ENCODE measurements around the gene RBBP9. TPM values are rescaled to one million over a fixed set of nuclear protein-coding genes. Genes with fewer than 3 reads are reported as not detected.

The RBBP9 gene
- polyA plus RNA-seq, 1 donor from 2014 or later = 34.4 TPM

DNA sequence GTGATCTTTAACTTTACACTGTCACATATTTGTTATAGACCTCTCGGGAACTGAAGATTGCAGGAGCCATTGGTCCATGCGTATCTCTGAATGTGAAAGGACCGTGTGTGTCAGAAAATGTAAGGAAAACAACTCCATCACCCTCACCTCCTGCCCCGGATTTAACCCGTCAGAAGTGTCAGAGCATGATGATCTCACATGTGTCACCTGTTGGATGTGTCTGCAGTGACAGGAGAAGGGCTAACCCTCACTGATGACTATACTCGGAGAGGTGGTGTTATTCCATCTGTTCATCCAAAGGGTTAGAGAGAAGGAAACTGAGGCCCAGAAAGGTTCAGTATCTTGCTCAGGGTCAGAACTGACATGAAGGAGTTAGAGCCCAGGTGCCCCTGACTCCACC lies 35.6 kb upstream of the RBBP9 start:
- Histone ChIP-seq H3K9me2 (ENCODE audit: insufficient read depth, low read length) (no peaks in the 10 kb centered on the region), H3K36me3 (ENCODE audit: insufficient read depth, low read length) (peaks cover 6% of the 10 kb centered on the region)
- TF ChIP-seq, protein P1, sequence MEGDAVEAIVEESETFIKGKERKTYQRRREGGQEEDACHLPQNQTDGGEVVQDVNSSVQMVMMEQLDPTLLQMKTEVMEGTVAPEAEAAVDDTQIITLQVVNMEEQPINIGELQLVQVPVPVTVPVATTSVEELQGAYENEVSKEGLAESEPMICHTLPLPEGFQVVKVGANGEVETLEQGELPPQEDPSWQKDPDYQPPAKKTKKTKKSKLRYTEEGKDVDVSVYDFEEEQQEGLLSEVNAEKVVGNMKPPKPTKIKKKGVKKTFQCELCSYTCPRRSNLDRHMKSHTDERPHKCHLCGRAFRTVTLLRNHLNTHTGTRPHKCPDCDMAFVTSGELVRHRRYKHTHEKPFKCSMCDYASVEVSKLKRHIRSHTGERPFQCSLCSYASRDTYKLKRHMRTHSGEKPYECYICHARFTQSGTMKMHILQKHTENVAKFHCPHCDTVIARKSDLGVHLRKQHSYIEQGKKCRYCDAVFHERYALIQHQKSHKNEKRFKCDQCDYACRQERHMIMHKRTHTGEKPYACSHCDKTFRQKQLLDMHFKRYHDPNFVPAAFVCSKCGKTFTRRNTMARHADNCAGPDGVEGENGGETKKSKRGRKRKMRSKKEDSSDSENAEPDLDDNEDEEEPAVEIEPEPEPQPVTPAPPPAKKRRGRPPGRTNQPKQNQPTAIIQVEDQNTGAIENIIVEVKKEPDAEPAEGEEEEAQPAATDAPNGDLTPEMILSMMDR (IDR thresholded peaks at IDR 0.05; ENCODE audit: poor library complexity, severe bottlenecking) = no peak
- TF ChIP-seq RAD21 (conservative IDR thresholded peaks at IDR 0.05) (no peak), EZH2 (IDR thresholded peaks at IDR 0.05; ENCODE audit: borderline replicate concordance, insufficient read depth, low read length, poor library complexity, severe bottlenecking) (no peak), MXI1 (conservative IDR thresholded peaks at IDR 0.05; ENCODE audit: poor library complexity, severe bottlenecking) (no peak), SMC3 (conservative IDR thresholded peaks at IDR 0.05; ENCODE audit: poor library complexity) (no peak), POLR2AphosphoS5 (IDR thresholded peaks at IDR 0.05) (no peak), TAF1 (IDR thresholded peaks at IDR 0.05; ENCODE audit: low read depth) (no peak), EP300 (conservative IDR thresholded peaks at IDR 0.05; ENCODE audit: poor library complexity, severe bottlenecking) (no peak)
- TF ChIP-seq, protein P2, sequence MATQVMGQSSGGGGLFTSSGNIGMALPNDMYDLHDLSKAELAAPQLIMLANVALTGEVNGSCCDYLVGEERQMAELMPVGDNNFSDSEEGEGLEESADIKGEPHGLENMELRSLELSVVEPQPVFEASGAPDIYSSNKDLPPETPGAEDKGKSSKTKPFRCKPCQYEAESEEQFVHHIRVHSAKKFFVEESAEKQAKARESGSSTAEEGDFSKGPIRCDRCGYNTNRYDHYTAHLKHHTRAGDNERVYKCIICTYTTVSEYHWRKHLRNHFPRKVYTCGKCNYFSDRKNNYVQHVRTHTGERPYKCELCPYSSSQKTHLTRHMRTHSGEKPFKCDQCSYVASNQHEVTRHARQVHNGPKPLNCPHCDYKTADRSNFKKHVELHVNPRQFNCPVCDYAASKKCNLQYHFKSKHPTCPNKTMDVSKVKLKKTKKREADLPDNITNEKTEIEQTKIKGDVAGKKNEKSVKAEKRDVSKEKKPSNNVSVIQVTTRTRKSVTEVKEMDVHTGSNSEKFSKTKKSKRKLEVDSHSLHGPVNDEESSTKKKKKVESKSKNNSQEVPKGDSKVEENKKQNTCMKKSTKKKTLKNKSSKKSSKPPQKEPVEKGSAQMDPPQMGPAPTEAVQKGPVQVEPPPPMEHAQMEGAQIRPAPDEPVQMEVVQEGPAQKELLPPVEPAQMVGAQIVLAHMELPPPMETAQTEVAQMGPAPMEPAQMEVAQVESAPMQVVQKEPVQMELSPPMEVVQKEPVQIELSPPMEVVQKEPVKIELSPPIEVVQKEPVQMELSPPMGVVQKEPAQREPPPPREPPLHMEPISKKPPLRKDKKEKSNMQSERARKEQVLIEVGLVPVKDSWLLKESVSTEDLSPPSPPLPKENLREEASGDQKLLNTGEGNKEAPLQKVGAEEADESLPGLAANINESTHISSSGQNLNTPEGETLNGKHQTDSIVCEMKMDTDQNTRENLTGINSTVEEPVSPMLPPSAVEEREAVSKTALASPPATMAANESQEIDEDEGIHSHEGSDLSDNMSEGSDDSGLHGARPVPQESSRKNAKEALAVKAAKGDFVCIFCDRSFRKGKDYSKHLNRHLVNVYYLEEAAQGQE (IDR thresholded peaks at IDR 0.05; ENCODE audit: borderline replicate concordance) = no peak

DNA sequence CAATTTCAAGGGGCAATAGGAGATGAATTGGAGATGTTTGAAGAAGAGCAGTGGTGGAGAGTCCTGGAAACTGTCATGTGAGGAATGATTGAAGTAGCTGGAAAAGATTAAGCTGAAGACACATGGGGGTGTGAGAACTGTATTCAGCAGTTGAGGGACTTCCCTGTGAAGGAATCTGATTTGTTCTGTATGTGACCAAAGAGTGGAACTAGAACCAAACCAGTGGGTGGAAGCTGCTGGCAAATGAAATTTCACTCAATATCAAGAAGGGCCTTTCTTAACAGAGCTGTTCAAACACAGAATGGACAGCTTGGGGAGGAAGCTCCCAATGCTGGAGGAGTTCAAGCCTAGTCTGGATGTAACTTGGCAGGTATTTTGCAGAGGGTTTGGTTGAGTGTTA lies 32.0 kb upstream of the RBBP9 start:
- TF ChIP-seq TAF1 (IDR thresholded peaks at IDR 0.05; ENCODE audit: low read depth) (no peak), EP300 (conservative IDR thresholded peaks at IDR 0.05; ENCODE audit: poor library complexity, severe bottlenecking) (no peak), MXI1 (conservative IDR thresholded peaks at IDR 0.05; ENCODE audit: poor library complexity, severe bottlenecking) (no peak), POLR2AphosphoS5 (IDR thresholded peaks at IDR 0.05) (no peak), SMC3 (conservative IDR thresholded peaks at IDR 0.05; ENCODE audit: poor library complexity) (no peak), RAD21 (conservative IDR thresholded peaks at IDR 0.05) (no peak), EZH2 (IDR thresholded peaks at IDR 0.05; ENCODE audit: borderline replicate concordance, insufficient read depth, low read length, poor library complexity, severe bottlenecking) (no peak)
- TF ChIP-seq, protein P2 (IDR thresholded peaks at IDR 0.05; ENCODE audit: borderline replicate concordance) = no peak
- TF ChIP-seq, protein P1 (IDR thresholded peaks at IDR 0.05; ENCODE audit: poor library complexity, severe bottlenecking) = no peak
- H3K79me2 ChIP-seq (replicated peaks; ENCODE audit: insufficient read depth, low read length) = no peaks in the 10 kb centered on the region
- H2AFZ ChIP-seq (ENCODE audit: low read depth, low read length) = no peak overlapping the region
- no peaks in the 10 kb centered on the region for H4K20me1 ChIP-seq (ENCODE audit: insufficient read depth)
- no peaks in the 10 kb centered on the region for H3K9me2 ChIP-seq (ENCODE audit: insufficient read depth, low read length)
- peaks cover 6% of the 10 kb centered on the region for H3K36me3 ChIP-seq (ENCODE audit: insufficient read depth, low read length)
- no peaks in the 10 kb centered on the region for H3F3A ChIP-seq (ENCODE audit: insufficient read depth, low read length, poor library complexity, severe bottlenecking)
- no peak overlapping the region for H3K9ac ChIP-seq (ENCODE audit: low read length)
- no peaks in the 10 kb centered on the region for H3K9me3 ChIP-seq (ENCODE audit: low read length)
- H3K4me2 ChIP-seq (ENCODE audit: low read length) = no peak overlapping the region
- no peak overlapping the region for H3K27ac ChIP-seq (ENCODE audit: low read length)
- H3K4me3 ChIP-seq (ENCODE audit: low read length) = no peak overlapping the region
- no peaks in the 10 kb centered on the region for H3K27me3 ChIP-seq (ENCODE audit: insufficient read depth, low read depth, low read length)

More for the DNA sequence above, 35.6 kb upstream of the RBBP9 start:
- Histone ChIP-seq H4K20me1 (ENCODE audit: insufficient read depth) (no peaks in the 10 kb centered on the region), H2AFZ (ENCODE audit: low read depth, low read length) (no peak overlapping the region), H3F3A (ENCODE audit: insufficient read depth, low read length, poor library complexity, severe bottlenecking) (no peaks in the 10 kb centered on the region), H3K9me3 (ENCODE audit: low read length) (no peaks in the 10 kb centered on the region), H3K27ac (ENCODE audit: low read length) (no peak overlapping the region), H3K79me2 (replicated peaks; ENCODE audit: insufficient read depth, low read length) (no peaks in the 10 kb centered on the region), H3K27me3 (ENCODE audit: insufficient read depth, low read depth, low read length) (no peaks in the 10 kb centered on the region), H3K4me2 (ENCODE audit: low read length) (no peak overlapping the region), H3K9ac (ENCODE audit: low read length) (no peak overlapping the region), H3K4me3 (ENCODE audit: low read length) (no peak overlapping the region)
